Caco-2 (cell line): ENCODE data around the gene TFAP2E. TPM values are rescaled to one million over a fixed set of nuclear protein-coding genes. Genes with fewer than 3 reads are reported as not detected.

Experiments used
- BruUV-seq: library from RNA; stranded (reverse); fragments of 400-500 nt; replicated peaks from 2 replicates; lab custom pipeline; 2021; lab: Mats Ljungman, UMichigan
- CTCF ChIA-PET: fragments of 300-600 bp; sonication (Branson Sonifier 250); formaldehyde crosslinking; loops from one replicate; lab custom pipeline; 2022; ENCODE audit warnings: antibody characterized with exemption; lab: Charles Lee
- POLR2A ChIA-PET: fragments of 300-600 bp; sonication (Branson Sonifier 250); formaldehyde crosslinking; loops from one replicate; lab custom pipeline; 2022; ENCODE audit warnings: antibody characterized with exemption; lab: Charles Lee
- DNase-seq, 2 experiments: peaks; one replicate each; pipeline versions ENCODE4 v3.0.0 to v3.0.0-alpha.2; 2020 to 2022
- H3K27me3 ChIP-seq: replicated peaks from 2 replicates; pipeline ENCODE4 v1.6.0; 2011; ENCODE audit warnings: low read length; ENCODE audit not compliant: control insufficient read depth, insufficient read depth
- H3K36me3 ChIP-seq: 2 replicates; pipeline ENCODE4 v1.5.1; 2011; ENCODE audit warnings: low read length; ENCODE audit not compliant: control insufficient read depth, insufficient read depth
- H3K4me1 ChIP-seq: fragments of 250-450 bp; sonication (Bioruptor Pico); 2 replicates; pipeline ENCODE4 v1.5.1; 2020; ENCODE audit warnings: mild to moderate bottlenecking
- H3K4me3 ChIP-seq: 2 replicates; pipeline ENCODE4 v1.5.1; 2011; ENCODE audit warnings: low read depth, mild to moderate bottlenecking, control low read depth, low read length
- H3K9me3 ChIP-seq: fragments of 250-450 bp; sonication (Bioruptor Pico); 2 replicates; pipeline ENCODE4 v1.5.1; 2020; ENCODE audit warnings: mild to moderate bottlenecking, moderate library complexity
- H3K27ac Mint-ChIP-seq: one replicate; pipeline ENCODE4 v1.8.0; 2022; ENCODE audit warnings: mixed read lengths; ENCODE audit not compliant: unreplicated experiment
- H3K27me3 Mint-ChIP-seq: one replicate; pipeline ENCODE4 v1.8.0; 2022; ENCODE audit warnings: mixed read lengths; ENCODE audit not compliant: insufficient read depth, unreplicated experiment
- H3K36me3 Mint-ChIP-seq: one replicate; pipeline ENCODE4 v1.8.0; 2022; ENCODE audit warnings: mild to moderate bottlenecking, mixed read lengths; ENCODE audit not compliant: insufficient read depth, unreplicated experiment
- H3K4me1 Mint-ChIP-seq: one replicate; pipeline ENCODE4 v1.8.0; 2022; ENCODE audit warnings: low read depth, mixed read lengths; ENCODE audit not compliant: unreplicated experiment
- H3K4me3 Mint-ChIP-seq: one replicate; pipeline ENCODE4 v1.8.0; 2022; ENCODE audit warnings: mild to moderate bottlenecking, moderate library complexity, mixed read lengths; ENCODE audit not compliant: unreplicated experiment
- H3K9me3 Mint-ChIP-seq: one replicate; pipeline ENCODE4 v1.8.0; 2022; ENCODE audit warnings: mixed read lengths; ENCODE audit not compliant: unreplicated experiment
- CTCF ChIP-seq, 2 experiments: fragments of 200-600 bp in 1 of 2; IDR thresholded peaks; 1 replicate in 1 of 2; 2 replicates in 1 of 2; pipeline versions ENCODE4 v1.5.1 to v1.8.0; 2011 to 2022; ENCODE audit warnings: antibody characterized with exemption in 1 of 2, control low read depth in 1 of 2, inconsistent platforms in 1 of 2, low read depth in 1 of 2, low read length in 1 of 2, mild to moderate bottlenecking in 1 of 2, moderate library complexity in 1 of 2; ENCODE audit not compliant: insufficient read depth in 1 of 2, severe bottlenecking in 1 of 2, unreplicated experiment in 1 of 2
- intact Hi-C: fragments of 100-400 bp; cut with micrococcal nuclease; formaldehyde crosslinking; loops from one replicate; pipeline ENCODE4 v1.10.0; 2022; ENCODE audit not compliant: unreplicated experiment
- total RNA-seq: library from RNA; stranded (reverse); gene quantifications from 2 replicates; pipeline ENCODE4 v1.2.3, GENCODE V29; 2022

Gene TFAP2E
- total RNA-seq, 1 experiment from 2014 or later = 3.4 TPM

GRCh38 chr1:35611655-35612054 is 38.5 kb downstream of the TFAP2E start:
- Mint-ChIP-seq H3K27ac (no peak overlapping the region), H3K4me3 (no peak overlapping the region), H3K27me3 (no peaks in the 10 kb centered on the region), H3K36me3 (peaks cover 25% of the 10 kb centered on the region), H3K9me3 (no peaks in the 10 kb centered on the region), H3K4me1 (no peaks in the 10 kb centered on the region)
- Histone ChIP-seq H3K4me1 (no peaks in the 10 kb centered on the region), H3K4me3 (no peak overlapping the region), H3K27me3 (no peaks in the 10 kb centered on the region), H3K36me3 (no peaks in the 10 kb centered on the region), H3K9me3 (no peaks in the 10 kb centered on the region)
- no peak for DNase-seq
- BruUV-seq = no TSS peak
- intact Hi-C loops = no loop called here
- TF ChIP-seq CTCF (IDR thresholded peaks at IDR 0.05; ENCODE audit: insufficient read depth in 1 of 2, low read depth in 1 of 2, low read length in 1 of 2, severe bottlenecking in 1 of 2, unreplicated experiment in 1 of 2) = no peak
- CTCF ChIA-PET = interaction anchor here (0.7 kb wide), 1 partner anchor 104 kb away, joined by 4 read pairs; no protein-coding TSS in a partner anchor
- POLR2A ChIA-PET = no interaction called here

- Mint-ChIP-seq H3K4me1 (no peaks in the 10 kb centered on the region), H3K27me3 (no peaks in the 10 kb centered on the region), H3K36me3 (peaks cover 18% of the 10 kb centered on the region), H3K9me3 (no peaks in the 10 kb centered on the region), H3K27ac (no peak overlapping the region), H3K4me3 (no peak overlapping the region)
- intact Hi-C loops = no loop called here
- BruUV-seq = no TSS peak
- no peaks in the 10 kb centered on the region for H3K4me1 ChIP-seq
- TF ChIP-seq CTCF (IDR thresholded peaks at IDR 0.05; ENCODE audit: insufficient read depth in 1 of 2, low read depth in 1 of 2, low read length in 1 of 2, severe bottlenecking in 1 of 2, unreplicated experiment in 1 of 2) = no peak
- H3K9me3 ChIP-seq = no peaks in the 10 kb centered on the region
- H3K4me3 ChIP-seq = no peak overlapping the region
- DNase-seq = no peak
- H3K36me3 ChIP-seq = no peaks in the 10 kb centered on the region
- CTCF ChIA-PET = no interaction called here
- POLR2A ChIA-PET = no interaction called here
- H3K27me3 ChIP-seq = no peaks in the 10 kb centered on the region
Measured at GRCh38 chr1:35615440-35615839, 42.3 kb downstream of the TFAP2E start.

DNA sequence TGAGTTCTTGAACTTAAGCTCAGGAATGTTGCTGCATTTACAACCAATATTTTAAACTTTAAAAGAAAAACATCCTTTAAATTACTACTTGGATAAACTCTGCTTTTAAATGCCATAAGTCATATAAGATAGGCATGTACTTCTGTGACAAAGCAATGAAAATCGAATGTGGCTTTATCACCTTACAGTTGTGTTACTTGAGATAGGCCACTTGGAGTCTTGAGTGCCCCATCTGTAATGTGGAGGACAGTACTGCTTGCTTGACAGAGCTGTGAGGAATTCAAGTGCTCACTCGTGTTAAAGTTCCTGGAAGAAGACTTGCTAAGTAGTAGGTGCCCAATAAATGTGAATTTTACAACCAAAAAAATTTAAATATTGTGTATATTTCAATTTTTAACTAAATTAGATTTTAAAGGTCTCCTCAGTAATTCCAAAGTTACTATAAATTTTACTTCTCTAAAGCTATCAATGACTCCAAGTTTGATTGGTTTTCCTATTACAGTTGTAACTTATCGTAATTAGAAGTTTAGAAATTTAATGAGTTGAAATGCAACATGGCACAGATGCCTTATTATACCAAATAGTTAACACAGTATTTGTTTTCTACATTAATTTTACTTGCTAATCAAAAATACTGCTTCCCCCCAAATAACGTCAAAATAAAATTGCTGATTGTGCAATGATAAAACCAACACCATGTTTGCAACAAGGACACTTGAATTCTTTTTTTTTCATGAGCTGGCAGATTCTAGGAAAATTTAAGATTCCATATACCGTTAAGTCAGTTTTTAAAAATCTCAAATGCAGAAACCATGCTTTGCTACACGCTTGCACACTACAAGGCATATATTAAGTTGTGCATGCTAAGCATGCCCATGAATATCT is 46.4 kb downstream of the TFAP2E start:
- Histone ChIP-seq H3K36me3 (no peaks in the 10 kb centered on the region), H3K4me1 (no peaks in the 10 kb centered on the region), H3K4me3 (no peak overlapping the region), H3K27me3 (no peaks in the 10 kb centered on the region), H3K9me3 (no peaks in the 10 kb centered on the region)
- TF ChIP-seq CTCF (IDR thresholded peaks at IDR 0.05; ENCODE audit: insufficient read depth in 1 of 2, low read depth in 1 of 2, low read length in 1 of 2, severe bottlenecking in 1 of 2, unreplicated experiment in 1 of 2) = no peak
- intact Hi-C loops = no loop called here
- BruUV-seq = no TSS peak
- ChIA-PET POLR2A (no interaction called here), CTCF (no interaction called here)
- Mint-ChIP-seq H3K4me3 (no peak overlapping the region), H3K4me1 (no peaks in the 10 kb centered on the region), H3K9me3 (no peaks in the 10 kb centered on the region), H3K36me3 (peaks cover 13% of the 10 kb centered on the region), H3K27me3 (no peaks in the 10 kb centered on the region), H3K27ac (no peak overlapping the region)
- DNase-seq = no peak
